IMR-90 (cell line): ENCODE data around the gene RPUSD1. TPM values are rescaled to one million over a fixed set of nuclear protein-coding genes. Genes with fewer than 3 reads are reported as not detected.

Source experiments
- ATAC-seq: fragments of 200-7000 bp; cut with Tn5 transposase; 2 replicates; pipeline ENCODE4 v1.9.1; 2020; ENCODE audit warnings: low read depth, mild to moderate bottlenecking, moderate library complexity
- BruUV-seq: library from RNA; stranded (reverse); fragments of 400-500 nt; replicated peaks from 2 replicates; lab custom pipeline; 2021; lab: Mats Ljungman, UMichigan
- CTCF ChIA-PET: fragments of 300-600 bp; formaldehyde crosslinking; extraction: SDS; loops from one replicate; lab custom pipeline; 2021; ENCODE audit warnings: antibody characterized with exemption; lab: Yijun Ruan, JAX
- POLR2A ChIA-PET: fragments of 300-600 bp; sonication (Branson Sonifier 250); formaldehyde crosslinking; loops from one replicate; lab custom pipeline; 2022; ENCODE audit warnings: antibody characterized with exemption; ENCODE audit not compliant: unreplicated experiment; lab: Charles Lee
- DNase-seq: peaks from one replicate; pipeline ENCODE4 v3.0.0; 2013
- H2AFZ ChIP-seq: replicated peaks from 2 replicates; pipeline ENCODE3; 2013; ENCODE audit warnings: low read length, mild to moderate bottlenecking; ENCODE audit not compliant: poor library complexity
- H2AK5ac ChIP-seq: 2 replicates; pipeline ENCODE4 v1.6.1; 2013; ENCODE audit warnings: low read depth, low read length, inconsistent platforms
- H2AK9ac ChIP-seq: replicated peaks from 2 replicates; pipeline ENCODE3; 2013; ENCODE audit warnings: mild to moderate bottlenecking, low read depth, low read length, moderate library complexity; ENCODE audit not compliant: poor library complexity
- H2BK120ac ChIP-seq: 2 replicates; pipeline ENCODE4 v1.6.1; 2013; ENCODE audit warnings: low read depth, low read length, inconsistent platforms
- H2BK15ac ChIP-seq: 3 replicates; pipeline ENCODE4 v1.6.1; 2013; ENCODE audit warnings: low read depth, low read length, inconsistent platforms
- H2BK20ac ChIP-seq: 2 replicates; pipeline ENCODE4 v1.6.1; 2013; ENCODE audit warnings: low read depth, mild to moderate bottlenecking, inconsistent platforms, low read length, moderate library complexity
- H2BK5ac ChIP-seq: 2 replicates; pipeline ENCODE4 v1.6.1; 2013; ENCODE audit warnings: mild to moderate bottlenecking, low read depth, low read length, inconsistent platforms; ENCODE audit not compliant: poor library complexity, severe bottlenecking
- H3K14ac ChIP-seq: replicated peaks from 2 replicates; pipeline ENCODE4 v1.6.1; 2013; ENCODE audit warnings: low read depth, low read length, inconsistent platforms
- H3K18ac ChIP-seq: 2 replicates; pipeline ENCODE4 v1.6.1; 2013; ENCODE audit warnings: low read depth, low read length, control low read depth
- H3K23ac ChIP-seq: 2 replicates; pipeline ENCODE4 v1.6.1; 2013; ENCODE audit warnings: low read depth, low read length, inconsistent platforms
- H3K27ac ChIP-seq: 2 replicates; pipeline ENCODE4 v1.5.1; 2013; ENCODE audit warnings: mild to moderate bottlenecking, control low read depth, low read length; ENCODE audit not compliant: insufficient read depth
- H3K27me3 ChIP-seq: 2 replicates; pipeline ENCODE4 v1.6.1; 2013; ENCODE audit warnings: low read length; ENCODE audit not compliant: control insufficient read depth, insufficient read depth
- H3K36me3 ChIP-seq: 2 replicates; pipeline ENCODE4 v1.6.1; 2013; ENCODE audit warnings: low read length, mixed read lengths; ENCODE audit not compliant: control insufficient read depth, insufficient read depth
- H3K4ac ChIP-seq: 2 replicates; pipeline ENCODE4 v1.6.1; 2013; ENCODE audit warnings: low read depth, low read length, inconsistent platforms
- H3K4me1 ChIP-seq: 2 replicates; pipeline ENCODE4 v1.6.1; 2013; ENCODE audit warnings: low read length, mixed read lengths; ENCODE audit not compliant: control insufficient read depth, insufficient read depth
- H3K4me2 ChIP-seq: 2 replicates; pipeline ENCODE4 v1.6.1; 2013; ENCODE audit warnings: low read depth, mild to moderate bottlenecking, control low read depth, low read length, moderate library complexity
- H3K4me3 ChIP-seq: 2 replicates; pipeline ENCODE4 v1.5.1; 2013; ENCODE audit warnings: low read depth, mild to moderate bottlenecking, control low read depth, low read length, moderate library complexity; ENCODE audit not compliant: insufficient read depth
- H3K56ac ChIP-seq: 2 replicates; pipeline ENCODE4 v1.6.1; 2013; ENCODE audit warnings: low read length, inconsistent platforms; ENCODE audit not compliant: insufficient read depth; ENCODE audit errors: extremely low read depth
- H3K79me1 ChIP-seq, 2 experiments: 2 replicates each; pipeline ENCODE4 v1.6.1; 2013; ENCODE audit warnings: low read length in 2 of 2, inconsistent platforms in 1 of 2, low read depth in 1 of 2
- H3K9ac ChIP-seq: 2 replicates; pipeline ENCODE4 v1.6.1; 2013; ENCODE audit warnings: low read depth, low read length, control low read depth
- H3K9me1 ChIP-seq: 2 replicates; pipeline ENCODE4 v1.6.1; 2013; ENCODE audit warnings: low read length, inconsistent platforms; ENCODE audit not compliant: insufficient read depth
- H3K9me3 ChIP-seq: 2 replicates; pipeline ENCODE4 v1.6.1; 2013; ENCODE audit warnings: low read length; ENCODE audit not compliant: control insufficient read depth, insufficient read depth
- H4K20me1 ChIP-seq: 2 replicates; pipeline ENCODE4 v1.6.1; 2013; ENCODE audit warnings: low read length, inconsistent platforms; ENCODE audit not compliant: insufficient read depth
- H4K5ac ChIP-seq: 2 replicates; pipeline ENCODE4 v1.6.1; 2013; ENCODE audit warnings: mild to moderate bottlenecking, low read depth, low read length, control low read depth
- H4K8ac ChIP-seq, 2 experiments: 2 replicates each; pipeline ENCODE4 v1.6.1; 2013; ENCODE audit warnings: low read depth in 2 of 2, low read length in 2 of 2, control low read depth in 1 of 2, inconsistent platforms in 1 of 2
- H4K91ac ChIP-seq: 2 replicates; pipeline ENCODE4 v1.6.1; 2013; ENCODE audit warnings: low read depth, low read length, inconsistent platforms; ENCODE audit not compliant: insufficient read depth
- CTCF ChIP-seq: conservative IDR thresholded peaks from 2 replicates; pipeline ENCODE4 v1.5.1; 2012; ENCODE audit warnings: mild to moderate bottlenecking, low read depth, low read length, improper control_type of control experiment
- MXI1 ChIP-seq: IDR thresholded peaks from 2 replicates; pipeline ENCODE4 v1.6.1; 2012; ENCODE audit warnings: low read depth, mild to moderate bottlenecking, low read length, moderate library complexity, borderline replicate concordance
- NFE2L2 ChIP-seq: fragments of 150-350 bp; IDR thresholded peaks from 2 replicates; pipeline ENCODE4 v1.6.1; 2016; ENCODE audit warnings: low read depth, mild to moderate bottlenecking, low read length
- WGBS, 2 experiments: methylation state at CpG; one replicate each; pipeline versions ENCODE4 v1.1.5 to v1.1.7; 2013; ENCODE audit warnings: missing lambda C conversion rate in 2 of 2; ENCODE audit not compliant: insufficient read length in 1 of 2; ENCODE audit errors: extremely low coverage in 2 of 2; 5-methylcytosine and 5-hydroxymethylcytosine counted together
- dilution Hi-C: fragments of 300-500 bp; cut with HindIII; formaldehyde crosslinking; loops from one replicate; pipeline ENCODE4 v1.14.3; 2018; ENCODE audit warnings: low sequenced_read_pairs; ENCODE audit not compliant: unreplicated experiment
- in situ Hi-C: fragments of 300-500 bp; cut with MboI; formaldehyde crosslinking; loops from 3 replicates; pipeline ENCODE4 v1.14.3; 2019; ENCODE audit warnings: low sequenced_read_pairs, inconsistent platforms, mixed read lengths
- intact Hi-C: fragments of 100-400 bp; cut with micrococcal nuclease; formaldehyde crosslinking; loops from 2 replicates; pipeline ENCODE4 v1.10.0; 2022
- polyA plus RNA-seq, 3 experiments: library from polyadenylated mRNA; depleted of rRNA; stranded (reverse); fragments of >200 nt; gene quantifications; 2 replicates each; pipeline ENCODE4 v1.2.3, GENCODE V29; 2012; ENCODE audit warnings: low replicate concordance in 1 of 3
- total RNA-seq: library from RNA; depleted of rRNA; stranded (reverse); fragments of >200 nt; gene quantifications from 2 replicates; pipeline ENCODE4 v1.2.3, GENCODE V29; 2012

The RPUSD1 gene
- total and polyA plus RNA-seq, 2 of the 4 experiments (the other 2 are of a cell fraction) = 13.1 to 32.3 TPM

- H3K4me1 ChIP-seq = no peaks in the 10 kb centered on the region
- H3K27me3 ChIP-seq = peaks cover 18% of the 10 kb centered on the region
- no peaks in the 10 kb centered on the region for H4K20me1 ChIP-seq
- H2BK5ac ChIP-seq = no peak overlapping the region
- H3K79me1 ChIP-seq = no peaks in the 10 kb centered on the region
- peaks cover 6% of the 10 kb centered on the region; the same call in 1 of the 2 replicates for H3K36me3 ChIP-seq
- no peak overlapping the region for H2AK9ac ChIP-seq
- no peak overlapping the region for H3K4me3 ChIP-seq
- no peak for TF ChIP-seq MXI1
- no peak for TF ChIP-seq NFE2L2
- TF ChIP-seq CTCF = no peak
- H3K9ac ChIP-seq = no peak overlapping the region
- H4K91ac ChIP-seq = no peak overlapping the region
- H3K9me1 ChIP-seq = no peaks in the 10 kb centered on the region
- H3K4me2 ChIP-seq = no peak overlapping the region
- dilution Hi-C loops (no loop called here), intact Hi-C loops (no loop called here), in situ Hi-C loops (no loop called here)
- no peaks in the 10 kb centered on the region for H3K9me3 ChIP-seq
- no peak overlapping the region for H3K14ac ChIP-seq
- ATAC-seq = no peak
- ChIA-PET POLR2A (no interaction called here), CTCF (no interaction called here)
- H2BK15ac ChIP-seq = no peak overlapping the region
- no peak overlapping the region for H4K8ac ChIP-seq
- no peak overlapping the region for H3K27ac ChIP-seq
- no peak overlapping the region for H2BK20ac ChIP-seq
- H4K5ac ChIP-seq = no peak overlapping the region
- WGBS, 2 experiments = 98% methylated on average over 8 of the region's 38 CpGs; no CpG with 5 or more reads in 1 of the 2 experiments
- no peak overlapping the region for H2AK5ac ChIP-seq
- H3K56ac ChIP-seq = no peak overlapping the region
- no peak overlapping the region for H2BK120ac ChIP-seq
- BruUV-seq = no TSS peak
- H2AFZ ChIP-seq = no peak overlapping the region
- H3K4ac ChIP-seq = no peak overlapping the region
- H3K18ac ChIP-seq = no peak overlapping the region
- no peak overlapping the region for H3K23ac ChIP-seq
- no peak for DNase-seq
These were observed 8.3 kb upstream of the RPUSD1 start for GRCh38 chr16:796296-797119.
